HG03060 (cell line): ENCODE data around the gene PPP4R3B.
"Not testable (repeated sequence)": the region's sequence is repeated elsewhere in the genome, so short reads cannot be mapped to it uniquely, and the experiment has no call there.

Experiments used
- ATAC-seq: cut with Tn5 transposase; IDR thresholded peaks from one replicate; pipeline ENCODE4 v1.9.1; 2021; ENCODE audit warnings: low read depth, moderate number of reproducible peaks; ENCODE audit not compliant: unreplicated experiment

Gene PPP4R3B

GRCh38 chr2:55596795-55597194 lies 20.6 kb downstream of the PPP4R3B start:
- not testable (repeated sequence) for ATAC-seq

DNA sequence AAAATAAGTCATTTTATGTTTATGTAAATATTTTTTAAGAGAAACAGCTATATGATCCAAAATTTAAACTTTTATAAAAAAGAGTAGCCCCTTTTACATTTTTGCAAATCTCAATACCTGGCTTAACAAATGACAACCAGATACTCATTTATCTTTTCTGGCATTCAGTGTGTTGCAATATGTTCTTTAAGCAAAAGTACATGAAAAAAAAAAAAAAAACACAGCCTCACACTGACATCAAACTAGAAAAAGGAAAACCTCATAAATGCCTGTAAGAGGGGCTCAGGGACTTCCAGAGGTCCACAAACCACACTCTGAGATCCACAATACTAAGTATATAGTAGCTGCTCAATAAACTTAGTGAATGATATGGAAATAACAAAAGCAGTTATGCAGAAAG lies 21.9 kb downstream of the PPP4R3B start:
- no peak for ATAC-seq

- ATAC-seq = no peak
Measured at GRCh38 chr2:55592130-55592529, 25.3 kb downstream of the PPP4R3B start.

GRCh38 chr2:55590810-55591440 lies 26.5 kb downstream of the PPP4R3B start:
- peak; percentile 79 for ATAC-seq

DNA sequence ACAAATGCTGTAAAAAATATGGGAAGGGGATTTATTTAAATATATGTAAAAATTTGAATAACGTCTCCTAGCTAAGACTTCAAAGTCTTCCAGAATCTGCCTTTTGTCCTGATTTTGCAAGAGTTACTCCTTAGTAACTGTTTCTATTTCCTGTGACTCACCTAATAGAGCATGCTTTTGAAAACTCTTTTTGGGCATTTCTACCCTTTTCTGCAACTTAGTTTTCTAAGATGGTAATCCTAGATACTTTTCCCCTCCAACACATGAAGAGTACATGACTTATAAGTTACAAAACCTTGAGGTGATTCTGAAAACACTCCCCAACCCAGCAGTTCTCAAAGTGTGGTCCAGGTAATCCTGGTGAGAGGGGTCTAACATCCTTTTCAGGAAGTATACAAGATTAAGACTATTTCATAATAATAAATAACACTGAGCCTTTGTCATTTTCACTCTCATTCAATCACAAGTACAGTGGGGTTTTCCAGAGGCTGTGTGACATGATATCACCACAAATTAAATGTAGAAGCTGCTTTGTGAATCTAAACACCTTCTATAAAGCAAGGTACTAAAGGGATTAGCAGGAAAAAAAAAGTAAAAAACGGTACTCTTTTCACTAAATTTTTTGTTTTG lies 31.9 kb downstream of the PPP4R3B start:
- ATAC-seq = no peak

GRCh38 chr2:55581874-55582547 lies 35.4 kb downstream of the PPP4R3B start:
- ATAC-seq = no peak

DNA sequence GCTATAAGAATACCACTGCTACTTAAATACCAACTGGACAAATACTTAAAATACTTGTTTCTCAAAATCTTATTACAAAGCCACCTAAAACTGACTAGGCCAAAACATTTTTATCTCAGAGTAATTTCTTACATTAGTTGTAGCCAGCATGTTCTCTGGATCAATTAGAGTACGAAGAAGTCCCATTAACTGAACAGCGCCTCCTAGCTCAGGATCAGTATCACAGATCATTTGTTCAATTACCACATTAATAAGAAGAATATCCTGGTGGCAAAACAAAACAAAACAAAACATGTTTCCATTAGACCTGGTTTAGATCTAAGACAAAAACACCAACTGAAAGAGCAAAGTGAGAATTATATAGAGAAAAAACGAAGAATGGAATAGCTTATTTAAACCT lies 36.0 kb downstream of the PPP4R3B start:
- no peak for ATAC-seq

GRCh38 chr2:55569002-55569401 lies 48.4 kb downstream of the PPP4R3B start:
- not testable (repeated sequence) for ATAC-seq

DNA sequence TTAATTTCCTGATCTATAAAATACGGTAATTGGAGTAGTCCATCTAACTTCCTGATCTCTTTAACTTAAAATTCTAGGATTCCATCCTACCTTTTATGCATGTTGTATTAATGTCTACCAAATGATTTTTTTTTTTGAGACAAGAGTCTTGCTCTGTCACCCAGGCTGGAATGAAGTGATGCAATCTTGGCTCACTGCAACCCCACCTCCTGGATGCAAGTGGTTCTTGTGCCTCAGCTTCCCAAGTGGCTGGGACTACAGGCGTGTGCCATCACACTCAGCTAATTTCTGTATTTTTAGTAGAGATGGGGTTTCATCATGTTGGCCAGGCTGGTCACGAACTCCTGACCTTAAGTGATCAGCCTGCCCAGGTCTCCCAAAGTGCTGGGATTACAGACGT lies 50.1 kb downstream of the PPP4R3B start:
- ATAC-seq = no peak

GRCh38 chr2:55565613-55566012 lies 51.8 kb downstream of the PPP4R3B start:
- no peak for ATAC-seq

- no peak for ATAC-seq
Measured at GRCh38 chr2:55560855-55561254, 56.6 kb downstream of the PPP4R3B start.

DNA sequence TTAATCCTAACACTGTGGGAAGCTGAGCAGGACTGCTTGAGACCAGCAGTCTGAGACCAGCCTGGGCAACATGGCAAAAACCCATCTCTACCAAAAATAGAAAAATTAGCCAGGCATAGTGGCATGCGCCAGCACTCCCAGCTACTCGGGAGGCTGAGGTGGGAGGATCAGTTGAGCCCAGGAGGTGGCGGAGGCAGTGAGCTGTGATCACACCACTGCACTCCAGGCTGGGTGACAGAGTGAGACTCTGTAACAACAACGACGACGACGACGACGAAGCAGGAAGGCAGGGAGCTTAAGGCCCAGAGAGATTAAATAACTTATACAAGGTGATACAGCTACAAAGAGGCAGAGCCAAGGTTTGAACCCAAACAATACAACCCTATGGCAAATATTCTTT lies 60.6 kb downstream of the PPP4R3B start:
- no peak for ATAC-seq

DNA sequence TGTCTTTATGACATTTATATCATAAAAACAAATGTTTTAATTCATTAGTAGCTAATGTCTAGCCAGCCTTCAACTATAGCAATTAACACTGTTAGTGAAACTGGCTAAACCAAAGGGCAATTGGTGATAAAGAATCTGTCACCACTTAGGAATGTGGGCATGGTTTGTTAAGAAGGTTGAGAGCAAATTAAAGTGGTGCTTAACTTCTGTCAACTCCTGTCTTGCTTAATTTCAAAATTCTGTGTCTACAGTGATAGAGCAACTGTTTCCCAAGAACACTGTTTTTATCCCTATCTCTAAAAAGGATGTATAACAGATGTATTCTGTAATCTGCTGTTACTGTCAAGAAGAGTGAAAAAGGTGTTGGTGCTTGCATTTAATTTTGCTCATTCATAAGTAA lies 61.4 kb downstream of the PPP4R3B start:
- ATAC-seq = no peak

DNA sequence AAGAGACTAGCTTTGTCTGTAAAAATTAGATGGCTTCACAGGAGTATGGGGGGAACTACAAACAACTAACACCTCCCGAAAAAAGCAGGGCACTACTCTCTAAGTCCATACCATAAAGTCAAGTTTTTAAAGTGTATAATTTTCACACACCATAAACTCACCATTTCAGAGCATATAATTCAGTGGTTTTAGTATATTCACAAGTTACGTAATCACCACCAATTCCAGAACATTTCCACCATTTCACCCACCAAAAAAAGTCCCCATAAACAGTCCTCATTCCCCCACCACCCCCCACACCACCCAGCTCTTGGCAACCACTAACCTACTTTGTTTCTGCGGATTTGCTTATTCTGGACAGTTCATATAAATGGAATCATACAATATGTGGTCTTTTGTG lies 64.1 kb downstream of the PPP4R3B start:
- no peak for ATAC-seq

GRCh38 chr2:55550368-55551102 lies 66.9 kb downstream of the PPP4R3B start:
- no peak for ATAC-seq

GRCh38 chr2:55547679-55548078 lies 69.7 kb downstream of the PPP4R3B start:
- not testable (repeated sequence) for ATAC-seq

GRCh38 chr2:55547001-55547400 lies 70.4 kb downstream of the PPP4R3B start:
- no peak for ATAC-seq

DNA sequence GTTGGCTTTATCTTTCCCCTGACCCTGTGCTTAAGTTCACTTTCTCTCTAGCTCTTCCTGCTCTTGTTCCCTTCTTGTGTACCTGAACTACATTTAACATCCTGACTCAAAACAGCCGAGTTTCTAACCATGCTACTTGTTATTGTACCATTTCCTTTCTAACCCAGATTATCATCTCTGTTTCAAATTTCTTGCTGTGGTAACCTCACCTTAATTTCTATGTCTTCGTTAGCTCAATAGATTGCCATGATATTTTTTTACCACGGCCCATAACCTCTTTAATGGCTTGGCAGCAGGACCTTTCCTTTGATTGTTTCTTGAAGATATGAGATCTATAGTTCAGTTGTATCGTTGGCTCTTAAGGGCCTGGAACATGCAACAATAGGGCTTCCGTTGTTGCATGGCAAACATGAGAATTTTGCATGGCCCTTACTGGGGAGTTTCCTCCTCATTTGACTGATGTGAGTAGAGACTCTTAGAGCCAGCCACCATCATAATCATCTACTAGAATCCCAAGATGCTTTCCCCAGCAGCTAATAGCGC lies 86.8 kb downstream of the PPP4R3B start:
- no peak for ATAC-seq

- ATAC-seq = no peak
Measured at GRCh38 chr2:55526174-55526573, 91.2 kb downstream of the PPP4R3B start.

GRCh38 chr2:55524884-55525437 lies 92.5 kb downstream of the PPP4R3B start:
- no peak for ATAC-seq
